ENCODE data around the gene RNF150.
"Not testable (repeated sequence)": the region's sequence is repeated elsewhere in the genome, so short reads cannot be mapped to it uniquely, and the experiment has no call there.

RNF150 gene

GRCh38 chr4:140810591-140811169, 322.6 kb downstream of the RNF150 start:
- DNase-seq, result not testable (repeated sequence)

Measured in DMS53 (cell line).